ENCODE results near the gene RNF141. TPM values are rescaled to one million over a fixed set of nuclear protein-coding genes. Genes with fewer than 3 reads are reported as not detected.

The RNF141 gene
- total and polyA plus RNA-seq, 2 of the 13 experiments (the other 11 are each of a cell fraction or from before 2014, with no cell fraction given): 9.3 to 22.4 TPM

DNA sequence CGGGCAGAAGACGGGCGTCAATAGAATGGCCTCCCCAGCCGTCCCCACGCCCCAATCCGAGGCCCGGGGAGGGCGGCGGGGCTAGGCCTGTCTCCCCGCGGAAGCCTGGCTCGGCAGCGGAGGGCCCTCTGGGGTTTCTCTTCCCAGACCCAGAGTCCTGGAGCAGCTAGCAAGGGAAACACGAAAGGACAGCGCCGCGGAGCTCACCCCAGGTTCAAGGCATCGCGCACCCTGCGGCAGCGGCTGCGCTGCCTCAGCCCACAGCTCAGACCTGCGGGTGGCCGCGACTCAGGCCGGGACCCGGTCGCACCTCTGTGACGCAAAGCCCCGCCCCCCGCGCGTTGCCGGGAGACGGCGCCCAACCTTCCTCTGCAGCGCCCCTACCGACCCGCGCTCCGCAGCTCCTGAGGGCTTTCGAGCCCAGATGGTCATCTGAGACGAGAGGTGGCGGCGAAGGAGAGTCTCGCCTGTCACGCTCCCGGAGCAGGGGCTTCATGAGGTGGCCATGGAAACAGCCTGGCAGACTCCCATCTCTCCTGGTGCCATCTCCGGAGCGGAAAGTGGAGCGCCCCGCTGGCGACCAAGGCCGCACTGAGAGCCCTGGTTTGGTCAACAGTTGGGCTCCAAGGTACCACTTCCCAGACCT lies at the start of gene RNF141 (continued):
- TF ChIP-seq, protein P1, sequence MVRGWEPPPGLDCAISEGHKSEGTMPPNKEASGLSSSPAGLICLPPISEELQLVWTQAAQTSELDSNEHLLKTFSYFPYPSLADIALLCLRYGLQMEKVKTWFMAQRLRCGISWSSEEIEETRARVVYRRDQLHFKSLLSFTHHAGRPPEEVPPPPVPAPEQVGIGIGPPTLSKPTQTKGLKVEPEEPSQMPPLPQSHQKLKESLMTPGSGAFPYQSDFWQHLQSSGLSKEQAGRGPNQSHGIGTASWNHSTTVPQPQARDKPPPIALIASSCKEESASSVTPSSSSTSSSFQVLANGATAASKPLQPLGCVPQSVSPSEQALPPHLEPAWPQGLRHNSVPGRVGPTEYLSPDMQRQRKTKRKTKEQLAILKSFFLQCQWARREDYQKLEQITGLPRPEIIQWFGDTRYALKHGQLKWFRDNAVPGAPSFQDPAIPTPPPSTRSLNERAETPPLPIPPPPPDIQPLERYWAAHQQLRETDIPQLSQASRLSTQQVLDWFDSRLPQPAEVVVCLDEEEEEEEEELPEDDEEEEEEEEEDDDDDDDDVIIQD (CRISPR knock-in tag; IDR thresholded peaks at IDR 0.05; ENCODE audit: low read depth): no peak
- TF ChIP-seq, protein P2, sequence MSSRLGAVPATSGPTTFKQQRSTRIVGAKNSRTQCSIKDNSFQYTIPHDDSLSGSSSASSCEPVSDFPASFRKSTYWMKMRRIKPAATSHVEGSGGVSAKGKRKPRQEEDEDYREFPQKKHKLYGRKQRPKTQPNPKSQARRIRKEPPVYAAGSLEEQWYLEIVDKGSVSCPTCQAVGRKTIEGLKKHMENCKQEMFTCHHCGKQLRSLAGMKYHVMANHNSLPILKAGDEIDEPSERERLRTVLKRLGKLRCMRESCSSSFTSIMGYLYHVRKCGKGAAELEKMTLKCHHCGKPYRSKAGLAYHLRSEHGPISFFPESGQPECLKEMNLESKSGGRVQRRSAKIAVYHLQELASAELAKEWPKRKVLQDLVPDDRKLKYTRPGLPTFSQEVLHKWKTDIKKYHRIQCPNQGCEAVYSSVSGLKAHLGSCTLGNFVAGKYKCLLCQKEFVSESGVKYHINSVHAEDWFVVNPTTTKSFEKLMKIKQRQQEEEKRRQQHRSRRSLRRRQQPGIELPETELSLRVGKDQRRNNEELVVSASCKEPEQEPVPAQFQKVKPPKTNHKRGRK (CRISPR knock-in tag; IDR thresholded peaks at IDR 0.05): no peak
- TF ChIP-seq SRF (IDR thresholded peaks at IDR 0.05; ENCODE audit: low read depth, low read length): peak; percentile 32; the same call in 1 of the 2 replicates
- TF ChIP-seq SUZ12 (IDR thresholded peaks at IDR 0.05; ENCODE audit: low read depth, low read length): no peak
- peak; percentile 60; the same call in 1 of the 2 replicates for TF ChIP-seq NAIF1 (CRISPR knock-in tag; IDR thresholded peaks at IDR 0.05; ENCODE audit: borderline replicate concordance)
- TF ChIP-seq RFX5 (IDR thresholded peaks at IDR 0.05; ENCODE audit: low read depth, low read length): no peak
- TF ChIP-seq ZNF552 (CRISPR knock-in tag; IDR thresholded peaks at IDR 0.05; ENCODE audit: borderline replicate concordance): no peak
- TF ChIP-seq PBX2 (CRISPR knock-in tag; IDR thresholded peaks at IDR 0.05): no peak
- TF ChIP-seq SIN3B (IDR thresholded peaks at IDR 0.05; ENCODE audit: low read length): 0 out of 2 replicates have a peak, but pooled peaks have one; percentile 65
- TF ChIP-seq STAG1 (CRISPR knock-in tag; IDR thresholded peaks at IDR 0.05): no peak; the same call in none of the 2 replicates
- no peak for TF ChIP-seq ZNF660 (CRISPR knock-in tag; IDR thresholded peaks at IDR 0.05; ENCODE audit: borderline replicate concordance, low read depth)
- no peak for TF ChIP-seq FLYWCH1 (CRISPR knock-in tag; IDR thresholded peaks at IDR 0.05)
- no peak for TF ChIP-seq KLF11 (CRISPR knock-in tag; IDR thresholded peaks at IDR 0.05)
- TF ChIP-seq, protein P3, sequence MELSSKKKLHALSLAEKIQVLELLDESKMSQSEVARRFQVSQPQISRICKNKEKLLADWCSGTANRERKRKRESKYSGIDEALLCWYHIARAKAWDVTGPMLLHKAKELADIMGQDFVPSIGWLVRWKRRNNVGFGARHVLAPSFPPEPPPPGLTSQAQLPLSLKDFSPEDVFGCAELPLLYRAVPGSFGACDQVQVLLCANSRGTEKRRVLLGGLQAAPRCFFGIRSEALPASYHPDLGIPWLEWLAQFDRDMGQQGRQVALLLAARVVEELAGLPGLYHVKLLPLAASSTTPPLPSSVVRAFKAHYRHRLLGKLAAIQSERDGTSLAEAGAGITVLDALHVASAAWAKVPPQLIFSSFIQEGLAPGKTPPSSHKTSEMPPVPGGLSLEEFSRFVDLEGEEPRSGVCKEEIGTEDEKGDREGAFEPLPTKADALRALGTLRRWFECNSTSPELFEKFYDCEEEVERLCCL (CRISPR knock-in tag; IDR thresholded peaks at IDR 0.05; ENCODE audit: borderline replicate concordance): no peak; the same call in 1 of the 2 replicates
- 0 out of 2 replicates have a peak, but pooled peaks have one; percentile 65 for TF ChIP-seq ZNF451 (CRISPR knock-in tag; IDR thresholded peaks at IDR 0.05)
- TF ChIP-seq ZNF687 (CRISPR knock-in tag; IDR thresholded peaks at IDR 0.05): peak; percentile 89
- no peak for TF ChIP-seq ZNF121 (CRISPR knock-in tag; IDR thresholded peaks at IDR 0.05)
- 0 out of 2 replicates have a peak, but pooled peaks have one; percentile 46 for TF ChIP-seq ESRRA (CRISPR knock-in tag; IDR thresholded peaks at IDR 0.05; ENCODE audit: low read depth)
- 0 out of 2 replicates have a peak, but pooled peaks have one; percentile 58 for TF ChIP-seq ZNF260 (CRISPR knock-in tag; IDR thresholded peaks at IDR 0.05; ENCODE audit: borderline replicate concordance, low read depth)
- TF ChIP-seq ZKSCAN1 (IDR thresholded peaks at IDR 0.05; ENCODE audit: low read length): no peak
